Upper lobe of right lung (tissue), 1 donor: ENCODE data around the gene NAP1L4. TPM values are rescaled to one million over a fixed set of nuclear protein-coding genes. Genes with fewer than 3 reads are reported as not detected.
"Not testable (repeated sequence)": the region's sequence is repeated elsewhere in the genome, so short reads cannot be mapped to it uniquely, and the experiment has no call there.

Source experiments
- ATAC-seq: fragments of 200-7000 bp; cut with Tn5 transposase; one replicate; pipeline ENCODE4 v1.9.1; 2020; ENCODE audit warnings: mild to moderate bottlenecking, moderate library complexity
- DNase-seq: peaks from one replicate; pipeline ENCODE4 v3.0.0-alpha.2; 2020
- H3K27ac ChIP-seq: fragments of 200-600 bp; one replicate; pipeline ENCODE4 v1.8.0; 2022
- H3K27me3 ChIP-seq: fragments of 200-600 bp; one replicate; pipeline ENCODE4 v1.8.0; 2022; ENCODE audit warnings: mild to moderate bottlenecking
- H3K36me3 ChIP-seq: fragments of 200-600 bp; one replicate; pipeline ENCODE4 v1.8.0; 2022
- H3K4me1 ChIP-seq: fragments of 200-600 bp; one replicate; pipeline ENCODE4 v1.8.0; 2022
- H3K4me3 ChIP-seq: fragments of 200-600 bp; one replicate; pipeline ENCODE4 v1.8.0; 2022; ENCODE audit warnings: mild to moderate bottlenecking
- H3K9me3 ChIP-seq: fragments of 200-600 bp; one replicate; pipeline ENCODE4 v1.8.0; 2022
- intact Hi-C: fragments of 100-400 bp; cut with DNase I; formaldehyde crosslinking; loops from one replicate; pipeline ENCODE4 v1.11.0; 2022
- total RNA-seq: library from RNA; stranded (reverse); fragmentation: NEBNext Ultra II Directional; extraction: Animal tissue kit (Norgen Biotek cat#: 25700); gene quantifications from one replicate; pipeline ENCODE4 v1.2.1, GENCODE V29; 2021
- TF ChIP-seq, protein P1 (sequence below): fragments of 200-600 bp; IDR thresholded peaks from one replicate; pipeline ENCODE4 v1.8.0; 2022; ENCODE audit warnings: antibody characterized with exemption
- donor health status: DM: no; HTN: yes; CAD: no; lungs with severe emphysema.

NAP1L4 gene
- total RNA-seq, 1 donor from 2014 or later, result 92.7 TPM

DNA sequence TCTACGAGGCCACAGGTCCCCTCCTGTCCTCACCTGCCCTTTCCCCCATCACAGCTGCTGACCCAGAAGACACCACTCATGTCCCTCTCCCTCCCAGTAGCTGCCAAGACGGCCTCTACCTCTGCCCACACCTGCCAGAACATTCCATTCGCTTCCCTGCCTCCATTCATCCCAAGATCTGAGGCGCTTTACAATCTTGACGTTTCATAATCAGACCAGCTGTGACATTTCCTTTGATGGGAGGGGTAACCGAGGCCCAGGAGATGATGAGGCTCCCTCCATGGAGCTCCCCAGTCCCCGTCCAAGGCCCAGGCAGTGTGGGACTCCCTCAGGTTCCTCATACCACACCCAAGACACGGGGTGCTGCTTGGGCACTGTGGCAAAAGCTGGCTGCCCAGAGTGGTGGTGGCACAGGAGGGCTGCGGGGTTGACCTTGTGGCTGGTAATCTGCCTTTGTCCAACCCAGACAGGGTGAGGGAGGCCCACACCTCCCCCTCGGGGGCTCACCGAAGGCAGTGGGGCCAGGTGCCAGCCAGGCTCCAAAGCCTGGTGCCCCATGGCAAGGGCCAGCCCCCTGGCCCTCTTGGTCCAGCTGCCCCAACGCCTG is 80.2 kb downstream of the NAP1L4 start:
- ATAC-seq (peak; percentile 4), DNase-seq (no peak)
- TF ChIP-seq, protein P1, sequence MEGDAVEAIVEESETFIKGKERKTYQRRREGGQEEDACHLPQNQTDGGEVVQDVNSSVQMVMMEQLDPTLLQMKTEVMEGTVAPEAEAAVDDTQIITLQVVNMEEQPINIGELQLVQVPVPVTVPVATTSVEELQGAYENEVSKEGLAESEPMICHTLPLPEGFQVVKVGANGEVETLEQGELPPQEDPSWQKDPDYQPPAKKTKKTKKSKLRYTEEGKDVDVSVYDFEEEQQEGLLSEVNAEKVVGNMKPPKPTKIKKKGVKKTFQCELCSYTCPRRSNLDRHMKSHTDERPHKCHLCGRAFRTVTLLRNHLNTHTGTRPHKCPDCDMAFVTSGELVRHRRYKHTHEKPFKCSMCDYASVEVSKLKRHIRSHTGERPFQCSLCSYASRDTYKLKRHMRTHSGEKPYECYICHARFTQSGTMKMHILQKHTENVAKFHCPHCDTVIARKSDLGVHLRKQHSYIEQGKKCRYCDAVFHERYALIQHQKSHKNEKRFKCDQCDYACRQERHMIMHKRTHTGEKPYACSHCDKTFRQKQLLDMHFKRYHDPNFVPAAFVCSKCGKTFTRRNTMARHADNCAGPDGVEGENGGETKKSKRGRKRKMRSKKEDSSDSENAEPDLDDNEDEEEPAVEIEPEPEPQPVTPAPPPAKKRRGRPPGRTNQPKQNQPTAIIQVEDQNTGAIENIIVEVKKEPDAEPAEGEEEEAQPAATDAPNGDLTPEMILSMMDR, result no peak
- Histone ChIP-seq H3K4me3 (no peak overlapping the region), H3K27me3 (no peaks in the 10 kb centered on the region), H3K9me3 (no peaks in the 10 kb centered on the region), H3K27ac (peak overlapping the region; percentile 70), H3K36me3 (no peaks in the 10 kb centered on the region), H3K4me1 (peaks cover 4% of the 10 kb centered on the region)
- intact Hi-C loops, result no loop called here

DNA sequence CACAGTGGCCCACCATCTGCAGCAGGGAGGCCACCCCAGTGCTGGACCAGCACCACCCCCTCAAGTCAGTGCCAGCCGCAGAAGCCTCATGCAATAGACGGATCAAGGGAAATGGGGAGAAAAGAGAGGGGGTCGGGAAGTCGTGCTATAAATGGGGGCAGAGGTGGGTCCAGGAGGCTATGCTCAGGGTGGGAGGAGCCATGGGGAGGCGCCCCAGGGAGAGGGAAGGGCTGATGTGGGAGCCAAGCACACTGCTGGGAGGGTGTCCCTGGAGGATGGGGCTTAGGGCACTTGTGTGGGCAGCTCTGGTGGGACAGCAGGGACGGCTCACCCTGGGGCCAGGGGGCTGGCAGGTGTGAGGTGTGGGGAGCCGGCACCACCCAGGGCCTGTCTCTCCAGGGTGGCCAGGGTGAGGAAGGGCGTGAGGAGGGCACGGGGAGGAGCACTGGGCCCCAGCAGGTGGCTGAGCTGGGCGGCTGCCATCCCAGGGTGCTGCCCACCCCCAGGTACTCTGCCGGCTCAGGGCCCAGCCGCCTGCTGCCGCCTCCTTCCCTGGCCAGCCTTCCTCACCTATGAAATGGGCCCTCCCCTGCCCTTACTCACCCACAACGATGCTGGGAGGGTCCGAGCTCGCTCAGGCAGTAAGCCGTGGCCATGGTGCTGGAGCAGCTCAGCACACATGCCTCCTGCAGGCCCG is 80.9 kb downstream of the NAP1L4 start:
- intact Hi-C loops, result no loop called here
- no peak for DNase-seq
- no peak overlapping the region for H3K4me3 ChIP-seq
- H3K27ac ChIP-seq, result no peak overlapping the region
- no peak for ATAC-seq
- H3K36me3 ChIP-seq, result no peaks in the 10 kb centered on the region
- no peaks in the 10 kb centered on the region for H3K27me3 ChIP-seq
- H3K9me3 ChIP-seq, result no peaks in the 10 kb centered on the region
- TF ChIP-seq, protein P1, result no peak
- H3K4me1 ChIP-seq, result peaks cover 4% of the 10 kb centered on the region

DNA sequence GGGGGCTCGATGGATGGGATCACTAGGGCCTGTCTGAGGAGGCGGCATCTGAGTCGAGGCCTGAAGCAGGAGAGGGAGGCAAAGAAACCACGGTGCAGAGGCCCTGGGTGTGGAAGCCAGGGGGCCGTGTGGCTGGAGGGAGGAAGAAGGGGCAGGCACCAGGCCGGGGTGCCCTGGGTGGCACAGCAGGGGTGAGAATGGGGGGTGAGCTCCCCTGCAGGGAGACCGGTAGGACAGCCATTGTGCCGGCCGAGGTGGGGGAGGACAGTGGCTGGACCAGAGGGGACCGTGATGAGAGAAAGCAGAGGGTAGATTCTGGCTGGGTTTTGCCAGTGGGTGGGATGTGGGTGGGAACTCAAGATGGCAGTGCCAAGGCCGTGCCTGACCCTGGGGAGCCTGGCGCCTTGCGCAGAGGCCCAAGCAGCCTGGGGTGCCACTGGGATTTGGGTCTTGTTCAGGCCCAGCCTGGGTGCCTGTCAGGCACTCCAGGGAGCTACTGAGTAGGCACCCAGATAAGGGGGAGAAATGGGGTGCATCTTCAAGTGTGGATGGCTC is 81.7 kb downstream of the NAP1L4 start:
- DNase-seq (no peak), ATAC-seq (no peak)
- H3K27me3 ChIP-seq, result no peaks in the 10 kb centered on the region
- H3K4me1 ChIP-seq, result peaks cover 4% of the 10 kb centered on the region
- H3K36me3 ChIP-seq, result no peaks in the 10 kb centered on the region
- H3K27ac ChIP-seq, result no peak overlapping the region
- intact Hi-C loops, result no loop called here
- H3K9me3 ChIP-seq, result no peaks in the 10 kb centered on the region
- H3K4me3 ChIP-seq, result no peak overlapping the region
- TF ChIP-seq, protein P1, result no peak

DNA sequence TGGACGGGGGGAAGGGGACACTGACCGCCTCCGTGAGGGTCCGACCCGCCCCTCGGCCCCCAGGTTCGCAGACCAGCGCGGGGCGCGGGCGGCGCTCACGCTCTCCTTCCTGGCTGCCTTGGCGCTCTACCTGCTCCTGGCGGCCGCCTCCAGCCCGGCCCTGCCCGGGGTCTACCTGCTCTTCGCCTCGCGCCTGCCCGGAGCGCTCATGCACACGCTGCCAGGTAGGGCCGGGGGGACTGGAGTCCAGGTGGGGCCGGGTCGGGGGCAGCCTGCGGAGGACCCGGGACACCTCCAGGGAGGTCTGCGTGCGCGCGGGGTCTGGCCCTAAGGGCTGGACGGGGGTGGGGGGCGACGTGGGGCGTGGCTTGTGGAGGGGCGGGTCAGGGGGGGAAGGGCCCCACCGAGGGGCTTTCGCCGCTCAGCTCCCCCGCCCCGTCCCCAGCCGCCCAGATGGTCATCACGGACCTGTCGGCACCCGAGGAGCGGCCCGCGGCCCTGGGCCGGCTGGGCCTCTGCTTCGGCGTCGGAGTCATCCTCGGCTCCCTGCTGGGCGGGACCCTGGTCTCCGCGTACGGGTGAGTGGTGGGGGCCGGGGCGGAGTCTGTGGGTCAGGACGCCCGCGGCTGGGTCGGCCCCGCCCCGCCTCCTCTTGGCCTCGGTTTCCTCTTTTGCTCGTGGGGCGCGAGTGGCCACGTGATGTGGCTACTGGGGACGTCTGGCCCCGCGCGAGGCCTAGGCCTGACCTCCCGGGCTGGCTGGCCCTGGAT is 82.8 kb downstream of the NAP1L4 start:
- Histone ChIP-seq H3K4me3 (no peak overlapping the region), H3K36me3 (no peaks in the 10 kb centered on the region), H3K9me3 (no peaks in the 10 kb centered on the region), H3K4me1 (no peaks in the 10 kb centered on the region), H3K27ac (no peak overlapping the region), H3K27me3 (no peaks in the 10 kb centered on the region)
- TF ChIP-seq, protein P1, result no peak
- no peak for DNase-seq
- no peak for ATAC-seq
- intact Hi-C loops, result no loop called here

DNA sequence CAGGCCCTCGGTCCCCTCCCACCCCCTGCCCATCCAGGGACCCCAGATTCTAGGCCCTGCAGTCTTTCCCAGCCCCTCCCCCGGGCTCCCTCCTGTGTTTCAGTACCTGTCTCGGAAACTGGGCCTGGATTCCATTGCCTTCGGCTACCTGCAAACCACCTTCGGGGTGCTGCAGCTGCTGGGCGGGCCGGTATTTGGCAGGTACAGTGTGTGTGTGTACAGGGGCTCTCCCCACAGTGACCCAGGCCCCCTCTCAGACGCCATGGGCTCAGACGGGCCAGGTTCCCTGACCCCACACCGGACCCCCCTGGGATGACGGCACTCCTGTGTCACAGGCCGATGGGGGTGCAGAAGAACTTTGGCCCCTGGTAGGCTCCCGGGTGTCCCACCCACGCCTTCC is 84.0 kb downstream of the NAP1L4 start:
- Histone ChIP-seq H3K9me3 (no peaks in the 10 kb centered on the region), H3K4me1 (peaks cover 5% of the 10 kb centered on the region), H3K4me3 (no peak overlapping the region), H3K36me3 (no peaks in the 10 kb centered on the region), H3K27ac (no peak overlapping the region), H3K27me3 (no peaks in the 10 kb centered on the region)
- intact Hi-C loops, result no loop called here
- DNase-seq (no peak), ATAC-seq (no peak)
- TF ChIP-seq, protein P1, result no peak

DNA sequence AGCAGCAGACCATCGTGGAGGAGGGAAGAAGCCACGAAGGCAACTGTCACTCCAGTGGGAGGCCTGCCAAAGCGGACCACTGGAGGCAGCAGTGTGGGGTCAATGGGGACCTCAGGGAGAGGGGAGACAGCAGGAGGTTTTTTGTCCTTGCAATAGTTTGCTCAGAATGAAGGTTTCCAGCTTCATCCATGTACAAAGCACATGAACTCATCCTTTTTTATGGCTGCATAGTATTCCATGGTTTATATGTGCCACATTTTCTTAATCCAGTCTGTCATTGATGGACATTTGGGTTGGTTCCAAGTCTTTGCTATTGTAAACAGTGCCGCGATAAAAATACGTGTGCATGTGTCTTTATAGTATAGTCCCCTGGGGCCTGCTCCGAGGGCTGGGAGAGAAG is 86.8 kb downstream of the NAP1L4 start:
- H3K36me3 ChIP-seq, H3K27ac ChIP-seq, H3K4me3 ChIP-seq, H3K9me3 ChIP-seq, DNase-seq, ATAC-seq, intact Hi-C loops, H3K27me3 ChIP-seq: not testable (repeated sequence)
- peaks cover 22% of the 10 kb centered on the region for H3K4me1 ChIP-seq
